Osteoblast (primary cell): ENCODE measurements around the gene ACE. TPM values are rescaled to one million over a fixed set of nuclear protein-coding genes. Genes with fewer than 3 reads are reported as not detected.
A peak's percentile ranks its signal among the peaks of the same experiment; 100 is the strongest.

ENCODE experiments used
- DNase-seq: peaks from one replicate; pipeline ENCODE4 v3.0.0; 2011; ENCODE audit warnings: low spot score, mixed read lengths; ENCODE audit not compliant: insufficient read length; ENCODE audit errors: missing footprints
- H2AFZ ChIP-seq: 2 replicates; pipeline ENCODE4 v1.6.0; 2011; ENCODE audit warnings: mild to moderate bottlenecking, low read length
- H3K27ac ChIP-seq: 2 replicates; pipeline ENCODE4 v1.5.1; 2011; ENCODE audit warnings: mild to moderate bottlenecking, low read depth, low read length, moderate library complexity
- H3K27me3 ChIP-seq: 2 replicates; pipeline ENCODE4 v1.6.0; 2012; ENCODE audit warnings: mild to moderate bottlenecking, control low read depth, inconsistent platforms, low read length, moderate library complexity; ENCODE audit not compliant: insufficient read depth
- H3K36me3 ChIP-seq: 2 replicates; pipeline ENCODE4 v1.5.1; 2011; ENCODE audit warnings: mild to moderate bottlenecking, low read length, control low read depth, moderate library complexity; ENCODE audit not compliant: insufficient read depth
- H3K4me1 ChIP-seq: 2 replicates; pipeline ENCODE4 v1.5.1; 2011; ENCODE audit warnings: mild to moderate bottlenecking, low read length, control low read depth, moderate library complexity; ENCODE audit not compliant: insufficient read depth
- H3K4me2 ChIP-seq: 2 replicates; pipeline ENCODE4 v1.6.0; 2011; ENCODE audit warnings: mild to moderate bottlenecking, low read length; ENCODE audit not compliant: insufficient read depth
- H3K4me3 ChIP-seq: fragments of 200-600 bp; sonication (generic); 3 replicates; pipeline ENCODE4 v1.5.1; 2012; ENCODE audit warnings: mild to moderate bottlenecking, low read length, inconsistent platforms; ENCODE audit not compliant: insufficient read depth
- H3K79me2 ChIP-seq: 2 replicates; pipeline ENCODE4 v1.6.0; 2012; ENCODE audit warnings: mild to moderate bottlenecking, low read length, control low read depth, inconsistent platforms; ENCODE audit not compliant: insufficient read depth
- H3K9me3 ChIP-seq: 2 replicates; pipeline ENCODE4 v1.5.1; 2011; ENCODE audit warnings: low read depth, low read length, control low read depth
- H4K20me1 ChIP-seq: 2 replicates; pipeline ENCODE4 v1.6.0; 2012; ENCODE audit warnings: mild to moderate bottlenecking, low read length, control low read depth; ENCODE audit not compliant: insufficient read depth
- total RNA-seq: library from RNA; depleted of rRNA; stranded (reverse); fragments of >200 nt; gene quantifications from 2 replicates; pipeline ENCODE4 v1.2.3, GENCODE V29; 2012
- TF ChIP-seq, protein P1 (sequence below): IDR thresholded peaks from 2 replicates; pipeline ENCODE4 v1.5.1; 2011; ENCODE audit warnings: mild to moderate bottlenecking, low read depth, low read length, moderate library complexity; ENCODE audit errors: extremely low read depth

ACE gene
- total RNA-seq, 1 donor, result 10.1 TPM

DNA sequence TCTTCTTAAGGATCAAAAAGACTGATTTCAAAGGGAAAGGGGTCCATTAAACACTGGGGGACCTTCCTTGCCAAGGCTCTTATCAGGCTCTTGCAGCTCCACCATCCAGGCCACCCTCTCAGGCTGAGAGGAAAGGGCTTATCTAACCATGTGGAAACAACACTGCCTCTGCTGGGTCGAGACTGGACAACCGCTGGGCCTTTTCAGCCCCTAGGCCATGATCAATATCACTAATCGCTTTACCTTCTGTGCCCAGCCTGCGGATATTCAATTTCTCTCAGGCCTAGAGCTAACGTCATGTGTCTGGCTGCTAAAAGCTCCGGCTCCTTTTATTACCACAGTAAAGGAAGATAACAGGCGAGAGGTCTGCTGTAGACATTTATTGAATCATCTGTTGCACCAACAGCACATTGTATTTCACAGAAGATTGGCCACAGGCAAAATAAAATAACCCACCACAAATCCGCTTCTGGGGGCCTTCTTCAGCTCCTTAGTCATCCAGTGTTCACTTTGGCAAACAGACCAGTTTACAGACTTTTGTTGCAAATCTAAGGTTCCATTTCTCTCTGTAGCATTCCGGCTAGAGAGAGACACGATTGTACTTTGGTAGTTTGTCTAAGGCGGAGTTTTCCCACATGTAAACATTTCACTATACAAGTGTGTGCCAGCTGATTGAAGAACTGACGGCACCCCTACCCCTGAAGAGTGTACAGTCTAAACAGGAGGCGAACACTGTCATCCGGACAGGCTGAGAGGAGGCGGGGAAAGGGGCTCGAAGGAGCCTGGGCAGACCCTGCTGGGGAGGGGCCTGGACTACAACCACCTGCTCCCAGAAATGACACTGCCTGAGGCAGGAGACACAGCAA is 44.7 kb upstream of the ACE start:
- Histone ChIP-seq H3K4me1 (peaks cover 41% of the 10 kb centered on the region), H3K36me3 (peaks cover 8% of the 10 kb centered on the region), H3K79me2 (no peaks in the 10 kb centered on the region), H4K20me1 (peaks cover 8% of the 10 kb centered on the region), H3K4me2 (peak overlapping the region; percentile 81), H3K27me3 (no peaks in the 10 kb centered on the region), H3K9me3 (no peaks in the 10 kb centered on the region), H3K27ac (peak overlapping the region; percentile 99), H2AFZ (no peak overlapping the region), H3K4me3 (no peak overlapping the region)
- peak; percentile 91 for DNase-seq
- TF ChIP-seq, protein P1, sequence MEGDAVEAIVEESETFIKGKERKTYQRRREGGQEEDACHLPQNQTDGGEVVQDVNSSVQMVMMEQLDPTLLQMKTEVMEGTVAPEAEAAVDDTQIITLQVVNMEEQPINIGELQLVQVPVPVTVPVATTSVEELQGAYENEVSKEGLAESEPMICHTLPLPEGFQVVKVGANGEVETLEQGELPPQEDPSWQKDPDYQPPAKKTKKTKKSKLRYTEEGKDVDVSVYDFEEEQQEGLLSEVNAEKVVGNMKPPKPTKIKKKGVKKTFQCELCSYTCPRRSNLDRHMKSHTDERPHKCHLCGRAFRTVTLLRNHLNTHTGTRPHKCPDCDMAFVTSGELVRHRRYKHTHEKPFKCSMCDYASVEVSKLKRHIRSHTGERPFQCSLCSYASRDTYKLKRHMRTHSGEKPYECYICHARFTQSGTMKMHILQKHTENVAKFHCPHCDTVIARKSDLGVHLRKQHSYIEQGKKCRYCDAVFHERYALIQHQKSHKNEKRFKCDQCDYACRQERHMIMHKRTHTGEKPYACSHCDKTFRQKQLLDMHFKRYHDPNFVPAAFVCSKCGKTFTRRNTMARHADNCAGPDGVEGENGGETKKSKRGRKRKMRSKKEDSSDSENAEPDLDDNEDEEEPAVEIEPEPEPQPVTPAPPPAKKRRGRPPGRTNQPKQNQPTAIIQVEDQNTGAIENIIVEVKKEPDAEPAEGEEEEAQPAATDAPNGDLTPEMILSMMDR, result no peak

DNA sequence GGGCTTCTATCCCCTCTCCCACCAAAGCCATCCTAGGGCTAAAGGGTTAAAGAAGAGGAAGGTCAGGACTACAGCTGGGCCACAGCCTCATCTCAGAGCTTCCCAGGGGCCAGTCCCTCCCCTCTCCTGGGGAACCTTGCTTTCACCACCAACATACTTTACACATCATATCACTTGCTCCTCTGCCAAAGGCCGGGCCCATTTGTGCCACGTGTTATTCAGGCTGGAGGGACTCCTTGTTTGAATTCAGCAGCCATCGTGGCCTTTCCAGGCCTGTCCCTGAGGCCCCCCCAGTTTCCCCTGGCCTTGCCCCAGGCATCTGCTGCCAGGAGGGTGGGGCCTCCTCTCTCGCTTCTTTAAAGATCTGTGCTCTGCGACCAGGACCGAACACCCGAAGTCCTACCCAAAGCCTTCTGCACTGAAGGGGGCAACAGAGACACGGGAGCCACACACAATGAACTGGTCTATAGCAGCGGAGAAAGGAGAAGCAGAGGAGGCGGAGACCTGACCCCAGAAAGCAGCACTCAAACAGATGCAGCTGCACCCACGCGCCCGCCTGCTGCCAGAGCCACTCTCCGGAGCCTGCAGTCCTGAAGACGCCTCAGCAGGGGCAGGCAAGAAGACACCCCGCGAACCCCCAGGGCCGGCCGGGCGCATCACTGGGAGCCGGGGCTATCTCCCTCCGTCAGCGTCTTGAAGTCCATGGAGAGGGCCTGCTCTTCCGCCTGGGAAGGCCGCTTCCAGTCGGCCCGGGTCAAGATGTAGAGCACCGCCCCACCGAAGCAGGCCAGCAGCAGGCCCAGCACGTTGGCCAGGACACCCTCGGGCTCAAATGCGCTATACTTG is 42.9 kb upstream of the ACE start:
- H3K4me2 ChIP-seq, result peak overlapping the region; percentile 81

DNA sequence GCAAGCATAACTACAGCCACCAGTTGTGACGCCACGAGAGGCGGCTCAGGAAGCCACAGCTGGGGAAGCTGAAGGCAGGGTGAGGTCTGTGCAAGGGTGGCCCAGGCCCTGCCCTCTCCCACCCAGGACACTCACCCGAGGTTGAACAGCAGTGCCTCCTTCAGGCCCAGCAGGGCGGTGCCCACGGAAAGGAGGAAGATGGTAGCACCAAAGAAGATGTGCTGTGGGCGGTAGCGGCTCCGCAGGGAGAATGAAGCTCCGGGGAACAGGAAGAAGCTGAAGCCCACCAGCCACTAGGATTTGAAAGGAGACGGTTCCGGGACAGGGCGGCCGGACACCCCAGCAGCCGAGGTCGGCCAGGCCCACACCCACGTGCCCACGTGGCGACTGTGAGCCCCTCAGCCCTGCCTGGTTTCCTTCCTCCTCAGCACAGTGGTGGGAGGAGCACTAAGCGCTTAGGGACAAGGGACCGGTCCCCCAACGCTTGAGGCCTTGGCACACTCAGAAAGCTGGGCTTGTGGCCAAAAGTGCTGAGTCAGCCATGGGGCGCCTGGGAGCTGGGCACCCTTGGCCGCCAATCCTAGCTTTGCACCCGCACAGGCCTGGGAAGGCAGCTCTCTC is 41.8 kb upstream of the ACE start:
- H3K27ac ChIP-seq, result peak overlapping the region; percentile 99
- DNase-seq, result peak; percentile 97
- no peaks in the 10 kb centered on the region for H3K27me3 ChIP-seq
- peaks cover 4% of the 10 kb centered on the region for H3K36me3 ChIP-seq
- no peaks in the 10 kb centered on the region for H3K9me3 ChIP-seq
- TF ChIP-seq, protein P1, result peak; percentile 24
- no peak overlapping the region for H2AFZ ChIP-seq
- peak overlapping the region; percentile 40 for H3K4me2 ChIP-seq
- H3K79me2 ChIP-seq, result no peaks in the 10 kb centered on the region
- peaks cover 47% of the 10 kb centered on the region for H3K4me1 ChIP-seq
- peaks cover 2% of the 10 kb centered on the region for H4K20me1 ChIP-seq
- peak overlapping the region; percentile 1 for H3K4me3 ChIP-seq

More for the DNA sequence above, 42.9 kb upstream of the ACE start:
- peaks cover 41% of the 10 kb centered on the region for H3K4me1 ChIP-seq
- H3K27ac ChIP-seq, result peak overlapping the region; percentile 99
- H3K9me3 ChIP-seq, result no peaks in the 10 kb centered on the region
- DNase-seq, result peak; percentile 99
- H4K20me1 ChIP-seq, result peaks cover 2% of the 10 kb centered on the region
- TF ChIP-seq, protein P1, result no peak
- H3K79me2 ChIP-seq, result no peaks in the 10 kb centered on the region
- no peaks in the 10 kb centered on the region for H3K27me3 ChIP-seq
- H3K36me3 ChIP-seq, result peaks cover 7% of the 10 kb centered on the region
- peak overlapping the region; percentile 54 for H3K4me3 ChIP-seq
- H2AFZ ChIP-seq, result no peak overlapping the region
